ENCODE data around the gene ZC3H7A.
A peak's percentile ranks its signal among the peaks of the same experiment; 100 is the strongest.

Gene ZC3H7A

GRCh38 chr16:11833951-11834695, 37.1 kb upstream of the ZC3H7A start (continued):
- TF ChIP-seq PRDM2 (tag by site-specific recombination; IDR thresholded peaks at IDR 0.05; ENCODE audit: borderline replicate concordance) (no peak), ZNF26 (tag by site-specific recombination; IDR thresholded peaks at IDR 0.05) (no peak), GLIS1 (tag by site-specific recombination; IDR thresholded peaks at IDR 0.05) (peak; percentile 27; the same call in 1 of the 2 replicates), ZNF391 (tag by site-specific recombination; IDR thresholded peaks at IDR 0.05; ENCODE audit: borderline replicate concordance, low read depth) (no peak), ZBTB44 (tag by site-specific recombination; IDR thresholded peaks at IDR 0.05) (peak; percentile 58; the same call in 1 of the 2 replicates), SP7 (tag by site-specific recombination; IDR thresholded peaks at IDR 0.05) (0 out of 2 replicates have a peak, but pooled peaks have one; percentile 13), ZNF449 (tag by site-specific recombination; IDR thresholded peaks at IDR 0.05) (no peak), ZNF211 (tag by site-specific recombination; IDR thresholded peaks at IDR 0.05; ENCODE audit: low read depth) (no peak), ZNF777 (tag by site-specific recombination; IDR thresholded peaks at IDR 0.05; ENCODE audit: borderline replicate concordance) (no peak), ZNF677 (tag by site-specific recombination; IDR thresholded peaks at IDR 0.05) (no peak), ZNF600 (tag by site-specific recombination; IDR thresholded peaks at IDR 0.05) (0 out of 2 replicates have a peak, but pooled peaks have one; percentile 13)

- CTCF ChIA-PET: no interaction called here
- Histone ChIP-seq H3K9me3 (ENCODE audit: control insufficient read depth, insufficient read depth, low read depth, low read length) (no peaks in the 10 kb centered on the region), H3K27ac (ENCODE audit: extremely low read depth, low read depth, low read length) (no peak overlapping the region), H3K4me1 (ENCODE audit: control insufficient read depth, insufficient read depth, low read length) (peaks cover 6% of the 10 kb centered on the region), H3K4me3 (ENCODE audit: low read depth, low read length) (no peak overlapping the region), H3K36me3 (ENCODE audit: control insufficient read depth in 2 of 2, insufficient read depth in 1 of 2, low read length in 2 of 2) (no peaks in the 10 kb centered on the region)
- TF ChIP-seq ZBTB20 (tag by site-specific recombination; IDR thresholded peaks at IDR 0.05) (peak; percentile 35; the same call in 1 of the 2 replicates), EGR2 (tag by site-specific recombination; IDR thresholded peaks at IDR 0.05; ENCODE audit: low read depth) (no peak)
- POLR2A ChIA-PET: interaction anchor here (1.6 kb wide), 1 partner anchor 31 kb away, joined by 5 read pairs; no protein-coding TSS in a partner anchor
Measured at GRCh38 chr16:11828696-11829095, 31.6 kb upstream of the ZC3H7A start.
